Measurements from ENCODE around the gene PLEKHB1.
"Not testable (repeated sequence)": the region's sequence is repeated elsewhere in the genome, so short reads cannot be mapped to it uniquely, and the experiment has no call there.

DNA sequence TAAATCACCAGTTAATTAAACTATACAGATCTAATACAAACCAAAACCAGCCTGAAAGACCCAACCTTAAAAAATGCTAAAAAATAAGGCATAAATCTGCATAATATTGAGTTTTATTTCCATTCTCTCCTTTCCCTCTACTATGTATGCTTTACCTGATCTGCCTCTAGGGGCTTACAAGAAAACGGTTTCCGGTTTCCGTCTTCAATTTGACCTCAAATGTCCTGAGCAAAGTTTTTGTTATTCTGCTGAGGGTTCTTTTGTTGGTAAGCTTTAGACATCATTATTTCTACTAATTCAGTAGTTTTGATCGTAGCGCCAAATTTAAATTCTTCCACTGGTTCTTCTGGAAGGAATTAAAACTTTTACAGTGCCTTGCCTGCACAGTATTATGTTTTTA is 30.2 kb downstream of the PLEKHB1 start:
- TF ChIP-seq CTCF (IDR thresholded peaks at IDR 0.05 in 2 of 3, conservative IDR thresholded peaks at IDR 0.05 in 1 of 3; ENCODE audit: control insufficient read depth in 2 of 3, extremely low read depth in 1 of 3, insufficient read depth in 1 of 3, low read depth in 3 of 3, low read length in 3 of 3); POLR2A (IDR thresholded peaks at IDR 0.05; ENCODE audit: low read depth, low read length); ASH2L (IDR thresholded peaks at IDR 0.05; ENCODE audit: borderline replicate concordance, low read depth); JUNB (IDR thresholded peaks at IDR 0.05): not testable (repeated sequence)
- TF ChIP-seq, protein P1, sequence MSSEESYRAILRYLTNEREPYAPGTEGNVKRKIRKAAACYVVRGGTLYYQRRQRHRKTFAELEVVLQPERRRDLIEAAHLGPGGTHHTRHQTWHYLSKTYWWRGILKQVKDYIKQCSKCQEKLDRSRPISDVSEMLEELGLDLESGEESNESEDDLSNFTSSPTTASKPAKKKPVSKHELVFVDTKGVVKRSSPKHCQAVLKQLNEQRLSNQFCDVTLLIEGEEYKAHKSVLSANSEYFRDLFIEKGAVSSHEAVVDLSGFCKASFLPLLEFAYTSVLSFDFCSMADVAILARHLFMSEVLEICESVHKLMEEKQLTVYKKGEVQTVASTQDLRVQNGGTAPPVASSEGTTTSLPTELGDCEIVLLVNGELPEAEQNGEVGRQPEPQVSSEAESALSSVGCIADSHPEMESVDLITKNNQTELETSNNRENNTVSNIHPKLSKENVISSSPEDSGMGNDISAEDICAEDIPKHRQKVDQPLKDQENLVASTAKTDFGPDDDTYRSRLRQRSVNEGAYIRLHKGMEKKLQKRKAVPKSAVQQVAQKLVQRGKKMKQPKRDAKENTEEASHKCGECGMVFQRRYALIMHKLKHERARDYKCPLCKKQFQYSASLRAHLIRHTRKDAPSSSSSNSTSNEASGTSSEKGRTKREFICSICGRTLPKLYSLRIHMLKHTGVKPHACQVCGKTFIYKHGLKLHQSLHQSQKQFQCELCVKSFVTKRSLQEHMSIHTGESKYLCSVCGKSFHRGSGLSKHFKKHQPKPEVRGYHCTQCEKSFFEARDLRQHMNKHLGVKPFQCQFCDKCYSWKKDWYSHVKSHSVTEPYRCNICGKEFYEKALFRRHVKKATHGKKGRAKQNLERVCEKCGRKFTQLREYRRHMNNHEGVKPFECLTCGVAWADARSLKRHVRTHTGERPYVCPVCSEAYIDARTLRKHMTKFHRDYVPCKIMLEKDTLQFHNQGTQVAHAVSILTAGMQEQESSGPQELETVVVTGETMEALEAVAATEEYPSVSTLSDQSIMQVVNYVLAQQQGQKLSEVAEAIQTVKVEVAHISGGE (CRISPR knock-in tag; IDR thresholded peaks at IDR 0.05) = not testable (repeated sequence)
